ENCODE measurements around the gene HOXA9.

DNA sequence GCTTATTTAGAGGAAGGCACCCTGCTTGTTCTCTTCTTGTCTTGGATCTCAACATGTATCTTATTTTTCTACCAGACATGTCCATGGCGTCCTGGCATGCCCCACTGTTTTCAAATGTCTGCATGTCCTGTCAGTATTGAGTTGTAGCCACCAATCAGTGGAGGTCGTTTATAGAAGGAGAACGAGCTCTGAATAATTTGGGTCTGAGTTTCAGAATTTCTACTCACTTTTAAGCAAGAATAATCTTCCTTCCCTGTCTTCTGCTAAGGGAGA is 37.5 kb upstream of the HOXA9 start:
- TF ChIP-seq, protein P1, sequence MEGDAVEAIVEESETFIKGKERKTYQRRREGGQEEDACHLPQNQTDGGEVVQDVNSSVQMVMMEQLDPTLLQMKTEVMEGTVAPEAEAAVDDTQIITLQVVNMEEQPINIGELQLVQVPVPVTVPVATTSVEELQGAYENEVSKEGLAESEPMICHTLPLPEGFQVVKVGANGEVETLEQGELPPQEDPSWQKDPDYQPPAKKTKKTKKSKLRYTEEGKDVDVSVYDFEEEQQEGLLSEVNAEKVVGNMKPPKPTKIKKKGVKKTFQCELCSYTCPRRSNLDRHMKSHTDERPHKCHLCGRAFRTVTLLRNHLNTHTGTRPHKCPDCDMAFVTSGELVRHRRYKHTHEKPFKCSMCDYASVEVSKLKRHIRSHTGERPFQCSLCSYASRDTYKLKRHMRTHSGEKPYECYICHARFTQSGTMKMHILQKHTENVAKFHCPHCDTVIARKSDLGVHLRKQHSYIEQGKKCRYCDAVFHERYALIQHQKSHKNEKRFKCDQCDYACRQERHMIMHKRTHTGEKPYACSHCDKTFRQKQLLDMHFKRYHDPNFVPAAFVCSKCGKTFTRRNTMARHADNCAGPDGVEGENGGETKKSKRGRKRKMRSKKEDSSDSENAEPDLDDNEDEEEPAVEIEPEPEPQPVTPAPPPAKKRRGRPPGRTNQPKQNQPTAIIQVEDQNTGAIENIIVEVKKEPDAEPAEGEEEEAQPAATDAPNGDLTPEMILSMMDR (IDR thresholded peaks at IDR 0.05; ENCODE audit: poor library complexity, severe bottlenecking), result no peak
- no peak for TF ChIP-seq EP300 (conservative IDR thresholded peaks at IDR 0.05; ENCODE audit: poor library complexity, severe bottlenecking)
- TF ChIP-seq EZH2 (IDR thresholded peaks at IDR 0.05; ENCODE audit: borderline replicate concordance, insufficient read depth, low read length, poor library complexity, severe bottlenecking), result no peak

All from neural cell (in vitro differentiated cells).